ENCODE measurements around the gene AKR1C2.
"Not testable (repeated sequence)": the region's sequence is repeated elsewhere in the genome, so short reads cannot be mapped to it uniquely, and the experiment has no call there.

AKR1C2 gene

DNA sequence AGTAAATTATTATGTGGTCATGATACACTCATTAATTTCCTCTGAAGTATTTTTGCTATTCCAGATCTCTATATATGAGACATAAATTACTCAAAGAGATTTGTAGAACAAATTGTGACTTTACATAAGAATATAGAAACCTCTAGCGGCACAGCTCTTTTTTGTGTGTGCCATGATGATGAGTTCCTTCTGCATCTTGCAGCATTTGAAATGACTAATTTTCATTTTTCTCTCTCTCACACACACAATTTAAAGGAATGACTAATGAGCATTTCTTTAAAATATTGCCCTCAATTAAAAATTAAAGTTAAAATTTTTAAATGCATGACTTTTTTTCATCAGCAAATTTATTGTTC, 351 bp upstream of the AKR1C2 start:
- H3K9ac ChIP-seq (ENCODE audit: low read depth, low read length); H3K27ac ChIP-seq (ENCODE audit: low read length); H3K36me3 ChIP-seq (ENCODE audit: insufficient read depth, low read depth, low read length); H3K4me1 ChIP-seq (ENCODE audit: insufficient read depth, low read length); H3K4me3 ChIP-seq (ENCODE audit: low read length); H3K9me3 ChIP-seq (ENCODE audit: insufficient read depth, low read depth, low read length); H3K27me3 ChIP-seq (ENCODE audit: insufficient read depth, low read length): not testable (repeated sequence)

DNA sequence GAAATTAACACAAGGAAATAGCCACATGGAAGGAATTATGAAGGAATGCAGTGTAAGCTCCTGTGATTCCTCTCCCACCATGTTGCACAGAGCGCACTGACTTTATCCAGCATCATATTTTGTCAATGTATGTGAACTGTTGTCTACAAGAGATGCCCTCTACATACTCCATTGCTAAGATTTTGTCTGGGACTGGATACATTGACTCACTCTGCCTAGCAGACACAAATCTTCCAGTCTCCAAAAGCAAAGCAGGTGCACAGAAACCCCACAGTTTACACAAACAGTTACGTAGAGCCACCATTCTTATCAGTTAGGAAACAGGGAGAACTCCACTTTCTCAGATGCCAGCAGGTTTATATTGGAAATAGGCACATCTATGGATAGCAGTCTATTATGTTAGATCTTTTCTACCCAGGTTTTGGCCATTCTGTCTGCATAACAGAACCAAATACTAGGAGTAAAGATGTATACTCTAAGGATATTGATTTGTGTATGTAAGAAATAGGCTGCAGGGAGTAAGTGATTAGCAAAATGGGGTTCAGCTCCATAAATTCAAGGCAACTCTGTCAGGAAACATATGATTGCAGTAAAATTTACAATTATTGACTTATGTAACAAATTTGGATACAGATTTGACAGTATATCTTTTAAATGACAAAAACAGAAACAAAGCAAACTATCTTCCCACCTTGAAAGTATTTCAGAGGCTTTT, 1.5 kb downstream of the AKR1C2 start:
- no peak overlapping the region for H3K9ac ChIP-seq (ENCODE audit: low read depth, low read length)
- no peaks in the 10 kb centered on the region for H3K4me1 ChIP-seq (ENCODE audit: insufficient read depth, low read length)
- no peaks in the 10 kb centered on the region for H3K36me3 ChIP-seq (ENCODE audit: insufficient read depth, low read depth, low read length)
- no peaks in the 10 kb centered on the region for H3K27me3 ChIP-seq (ENCODE audit: insufficient read depth, low read length)
- H3K4me3 ChIP-seq (ENCODE audit: low read length): no peak overlapping the region
- no peak overlapping the region for H3K27ac ChIP-seq (ENCODE audit: low read length)
- no peaks in the 10 kb centered on the region for H3K9me3 ChIP-seq (ENCODE audit: insufficient read depth, low read depth, low read length)

DNA sequence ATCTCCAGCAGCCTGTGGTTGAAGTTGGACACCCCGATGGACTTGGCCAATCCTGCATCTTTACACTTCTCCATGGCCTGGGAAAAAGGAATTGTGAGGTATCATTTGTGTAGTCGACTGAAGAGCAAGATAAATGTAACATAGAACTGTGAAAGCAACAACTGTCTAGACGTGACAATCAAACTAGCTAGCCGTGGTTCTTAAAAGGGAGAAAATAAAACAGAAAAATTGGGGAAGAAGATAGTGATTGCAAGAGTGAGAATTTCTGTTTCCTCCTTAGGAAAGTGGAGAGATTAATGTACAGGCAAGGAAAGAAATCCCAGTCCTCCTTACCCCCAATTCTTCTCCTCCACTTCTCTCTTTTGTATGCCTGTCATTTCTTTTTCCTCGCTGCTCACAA, 5.0 kb downstream of the AKR1C2 start:
- Histone ChIP-seq H3K36me3 (ENCODE audit: insufficient read depth, low read depth, low read length) (no peaks in the 10 kb centered on the region), H3K9ac (ENCODE audit: low read depth, low read length) (no peak overlapping the region), H3K27me3 (ENCODE audit: insufficient read depth, low read length) (no peaks in the 10 kb centered on the region), H3K4me3 (ENCODE audit: low read length) (no peak overlapping the region), H3K4me1 (ENCODE audit: insufficient read depth, low read length) (no peaks in the 10 kb centered on the region), H3K9me3 (ENCODE audit: insufficient read depth, low read depth, low read length) (no peaks in the 10 kb centered on the region), H3K27ac (ENCODE audit: low read length) (no peak overlapping the region)

DNA sequence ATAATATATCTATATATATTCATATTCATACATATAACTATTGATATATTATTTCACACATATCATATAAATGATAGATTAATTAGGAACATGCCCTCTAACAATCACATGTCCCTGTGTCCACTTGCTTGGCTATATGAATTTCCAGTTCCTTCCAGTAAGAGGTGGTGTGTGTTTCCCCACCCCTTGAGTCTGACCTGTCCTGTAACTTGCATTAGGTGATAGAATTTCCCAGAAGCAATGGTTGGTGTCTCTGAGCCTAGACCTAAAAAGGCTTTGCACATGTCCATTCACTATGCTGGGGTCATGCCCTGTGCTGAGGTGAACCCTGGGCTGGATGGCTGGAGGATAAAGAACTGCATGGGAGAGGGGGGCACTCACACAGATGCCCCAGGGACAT, 9.4 kb downstream of the AKR1C2 start:
- not testable (repeated sequence) for H3K27ac ChIP-seq (ENCODE audit: low read length); H3K4me3 ChIP-seq (ENCODE audit: low read length)

DNA sequence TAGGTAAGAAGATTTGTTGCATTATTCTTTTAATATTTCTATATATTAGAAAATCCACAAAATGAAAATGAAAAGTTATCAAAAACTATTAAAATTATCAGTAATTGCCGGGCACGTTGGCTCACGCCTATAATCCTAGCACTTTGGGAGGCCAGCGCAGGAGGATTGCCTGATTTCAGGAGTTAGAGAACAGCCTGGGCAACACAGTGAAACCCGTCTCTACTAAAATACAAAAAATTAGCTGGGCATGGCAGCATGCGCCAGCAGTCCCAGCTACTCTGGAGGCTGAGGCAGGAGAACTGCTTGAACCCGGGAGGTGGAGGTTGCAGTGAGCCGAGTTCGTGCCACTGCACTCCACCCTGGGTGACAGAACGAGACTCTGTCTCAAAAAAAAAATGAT, 11.1 kb downstream of the AKR1C2 start:
- not testable (repeated sequence) for H3K36me3 ChIP-seq (ENCODE audit: insufficient read depth, low read depth, low read length); H3K27me3 ChIP-seq (ENCODE audit: insufficient read depth, low read length); H3K27ac ChIP-seq (ENCODE audit: low read length); H3K9me3 ChIP-seq (ENCODE audit: insufficient read depth, low read depth, low read length); H3K4me1 ChIP-seq (ENCODE audit: insufficient read depth, low read length); H3K4me3 ChIP-seq (ENCODE audit: low read length); H3K9ac ChIP-seq (ENCODE audit: low read depth, low read length)

More for the DNA sequence above, 9.4 kb downstream of the AKR1C2 start:
- H3K9ac ChIP-seq (ENCODE audit: low read depth, low read length); H3K36me3 ChIP-seq (ENCODE audit: insufficient read depth, low read depth, low read length); H3K4me1 ChIP-seq (ENCODE audit: insufficient read depth, low read length); H3K9me3 ChIP-seq (ENCODE audit: insufficient read depth, low read depth, low read length); H3K27me3 ChIP-seq (ENCODE audit: insufficient read depth, low read length): not testable (repeated sequence)

DNA sequence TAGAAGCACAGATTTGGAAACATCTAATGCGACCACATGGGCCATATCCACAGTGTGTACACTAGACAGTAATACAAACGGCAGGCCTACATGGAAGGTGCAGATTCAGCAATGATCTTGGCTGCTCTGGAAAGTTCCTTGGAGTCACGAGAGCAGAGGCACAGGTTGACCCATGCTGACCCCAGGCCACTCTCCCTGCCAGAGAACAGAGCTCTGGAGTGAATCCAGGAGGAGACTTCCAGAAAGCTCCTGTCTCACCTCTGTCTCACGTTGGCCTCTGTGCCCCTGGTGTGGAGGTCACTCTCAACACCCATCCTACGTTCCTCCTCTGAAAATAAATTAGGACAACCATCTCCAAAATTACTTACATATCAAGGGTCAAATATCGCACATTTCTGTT, 12.2 kb downstream of the AKR1C2 start:
- H3K36me3 ChIP-seq (ENCODE audit: insufficient read depth, low read depth, low read length); H3K27ac ChIP-seq (ENCODE audit: low read length); H3K4me3 ChIP-seq (ENCODE audit: low read length); H3K27me3 ChIP-seq (ENCODE audit: insufficient read depth, low read length); H3K9ac ChIP-seq (ENCODE audit: low read depth, low read length); H3K4me1 ChIP-seq (ENCODE audit: insufficient read depth, low read length); H3K9me3 ChIP-seq (ENCODE audit: insufficient read depth, low read depth, low read length): not testable (repeated sequence)

DNA sequence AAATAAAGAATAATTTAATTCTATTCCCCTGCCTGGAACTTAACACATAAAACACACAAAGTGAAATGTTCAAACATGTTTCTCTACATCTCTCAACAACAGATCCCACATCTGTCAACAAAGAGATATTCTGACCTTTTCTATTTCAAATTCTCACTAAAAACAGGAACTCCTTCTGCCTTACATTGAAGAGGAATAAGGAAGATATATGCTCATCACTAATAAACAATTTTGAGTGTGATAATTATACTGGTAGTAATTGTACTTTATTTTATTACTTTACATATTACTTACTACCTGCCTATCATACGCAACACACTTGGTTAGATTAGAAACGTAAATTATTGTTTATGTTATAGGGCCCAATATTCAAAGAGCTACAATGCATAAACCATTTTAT, 13.4 kb downstream of the AKR1C2 start:
- H3K9ac ChIP-seq (ENCODE audit: low read depth, low read length): no peak overlapping the region
- no peak overlapping the region for H3K27ac ChIP-seq (ENCODE audit: low read length)
- no peaks in the 10 kb centered on the region for H3K4me1 ChIP-seq (ENCODE audit: insufficient read depth, low read length)
- no peaks in the 10 kb centered on the region for H3K36me3 ChIP-seq (ENCODE audit: insufficient read depth, low read depth, low read length)
- no peaks in the 10 kb centered on the region for H3K9me3 ChIP-seq (ENCODE audit: insufficient read depth, low read depth, low read length)
- H3K27me3 ChIP-seq (ENCODE audit: insufficient read depth, low read length): no peaks in the 10 kb centered on the region
- H3K4me3 ChIP-seq (ENCODE audit: low read length): no peak overlapping the region

DNA sequence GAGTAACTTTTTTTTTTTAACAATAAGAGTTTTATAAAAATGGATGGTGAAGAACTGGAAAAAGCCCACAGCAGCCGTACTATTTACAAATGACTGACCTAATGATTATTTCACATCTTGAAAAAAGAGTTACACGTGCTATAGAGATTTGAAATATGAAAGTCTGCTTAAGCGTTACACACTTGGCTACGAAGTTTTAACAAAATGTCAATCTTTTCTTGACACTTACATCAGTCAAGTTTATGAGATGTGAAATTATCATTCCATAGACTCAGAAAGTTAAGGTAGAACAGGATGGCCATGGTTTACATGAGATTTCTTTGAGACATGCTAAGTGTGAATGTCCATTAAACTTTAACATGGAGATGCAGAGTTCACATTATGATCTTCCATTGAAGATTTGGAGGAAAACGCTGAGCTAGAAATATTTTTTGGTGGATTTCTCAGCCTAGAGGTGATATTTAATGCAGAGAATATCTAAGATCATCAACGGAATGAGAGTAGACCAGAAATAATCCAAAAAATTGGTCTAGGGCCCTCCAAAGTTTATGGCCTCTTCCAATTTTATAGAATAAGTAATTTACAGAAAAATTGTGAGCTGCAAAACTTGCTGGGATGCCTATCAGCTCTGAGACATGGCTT, 15.5 kb downstream of the AKR1C2 start:
- not testable (repeated sequence) for H3K4me3 ChIP-seq (ENCODE audit: low read length); H3K27me3 ChIP-seq (ENCODE audit: insufficient read depth, low read length); H3K9me3 ChIP-seq (ENCODE audit: insufficient read depth, low read depth, low read length); H3K9ac ChIP-seq (ENCODE audit: low read depth, low read length); H3K36me3 ChIP-seq (ENCODE audit: insufficient read depth, low read depth, low read length); H3K4me1 ChIP-seq (ENCODE audit: insufficient read depth, low read length); H3K27ac ChIP-seq (ENCODE audit: low read length)

DNA sequence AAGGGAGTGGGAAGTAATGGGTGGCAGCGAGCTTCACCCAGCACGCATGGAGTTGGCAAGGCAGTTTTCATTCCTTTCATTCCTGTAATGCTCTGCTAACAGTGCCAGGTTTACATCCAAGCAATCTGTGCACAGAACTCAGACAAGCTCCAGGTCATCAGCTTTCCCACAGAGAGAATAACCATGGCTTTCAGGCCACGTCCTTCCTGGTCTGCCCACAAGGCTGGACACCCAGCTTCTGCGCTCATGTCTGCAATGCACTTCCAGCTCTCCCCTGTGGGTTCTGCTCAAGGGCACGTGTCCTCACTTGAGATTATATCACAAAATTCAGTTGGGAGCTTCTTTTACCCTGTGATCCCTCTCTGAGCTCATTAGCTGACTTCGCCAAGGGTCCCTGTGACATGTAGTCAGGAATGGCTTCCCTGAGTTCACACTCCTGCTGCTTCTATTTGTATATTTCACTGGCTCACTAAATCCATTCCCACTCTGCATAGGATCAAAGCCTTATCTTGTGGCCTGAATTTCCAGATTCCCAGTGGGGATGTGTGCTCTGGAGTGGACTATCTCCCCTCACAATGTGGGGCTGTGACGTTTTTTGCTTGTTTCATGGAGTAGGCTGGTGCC, 18.6 kb downstream of the AKR1C2 start:
- Histone ChIP-seq H3K4me1 (ENCODE audit: insufficient read depth, low read length) (peaks cover 4% of the 10 kb centered on the region; the same call in 1 of the 2 replicates), H3K9ac (ENCODE audit: low read depth, low read length) (no peak overlapping the region), H3K27ac (ENCODE audit: low read length) (no peak overlapping the region), H3K36me3 (ENCODE audit: insufficient read depth, low read depth, low read length) (no peaks in the 10 kb centered on the region), H3K9me3 (ENCODE audit: insufficient read depth, low read depth, low read length) (no peaks in the 10 kb centered on the region), H3K27me3 (ENCODE audit: insufficient read depth, low read length) (no peaks in the 10 kb centered on the region), H3K4me3 (ENCODE audit: low read length) (no peak overlapping the region)

DNA sequence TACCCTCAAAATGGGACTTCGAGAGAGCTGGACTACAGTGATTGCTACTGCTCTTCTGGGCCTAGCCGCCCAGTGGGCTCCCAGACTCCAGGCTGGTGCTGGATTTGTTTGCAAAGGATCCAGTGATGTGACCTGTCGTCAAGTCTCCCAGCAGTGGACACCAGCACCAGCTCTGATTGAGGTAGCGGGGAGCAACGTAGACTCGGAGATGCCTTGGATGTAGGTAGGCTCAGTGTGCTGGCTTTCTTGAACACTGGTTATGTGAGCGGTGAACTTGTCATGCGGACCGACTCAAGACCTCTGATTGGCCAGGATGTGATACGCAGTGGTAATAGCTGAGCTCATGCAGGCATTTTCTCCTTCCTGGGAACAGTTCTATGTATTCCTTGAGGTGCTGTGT, 19.4 kb downstream of the AKR1C2 start:
- Histone ChIP-seq H3K4me3 (ENCODE audit: low read length) (no peak overlapping the region), H3K27me3 (ENCODE audit: insufficient read depth, low read length) (no peaks in the 10 kb centered on the region), H3K27ac (ENCODE audit: low read length) (no peak overlapping the region), H3K36me3 (ENCODE audit: insufficient read depth, low read depth, low read length) (no peaks in the 10 kb centered on the region), H3K9me3 (ENCODE audit: insufficient read depth, low read depth, low read length) (no peaks in the 10 kb centered on the region), H3K4me1 (ENCODE audit: insufficient read depth, low read length) (peaks cover 4% of the 10 kb centered on the region; the same call in 1 of the 2 replicates), H3K9ac (ENCODE audit: low read depth, low read length) (no peak overlapping the region)

DNA sequence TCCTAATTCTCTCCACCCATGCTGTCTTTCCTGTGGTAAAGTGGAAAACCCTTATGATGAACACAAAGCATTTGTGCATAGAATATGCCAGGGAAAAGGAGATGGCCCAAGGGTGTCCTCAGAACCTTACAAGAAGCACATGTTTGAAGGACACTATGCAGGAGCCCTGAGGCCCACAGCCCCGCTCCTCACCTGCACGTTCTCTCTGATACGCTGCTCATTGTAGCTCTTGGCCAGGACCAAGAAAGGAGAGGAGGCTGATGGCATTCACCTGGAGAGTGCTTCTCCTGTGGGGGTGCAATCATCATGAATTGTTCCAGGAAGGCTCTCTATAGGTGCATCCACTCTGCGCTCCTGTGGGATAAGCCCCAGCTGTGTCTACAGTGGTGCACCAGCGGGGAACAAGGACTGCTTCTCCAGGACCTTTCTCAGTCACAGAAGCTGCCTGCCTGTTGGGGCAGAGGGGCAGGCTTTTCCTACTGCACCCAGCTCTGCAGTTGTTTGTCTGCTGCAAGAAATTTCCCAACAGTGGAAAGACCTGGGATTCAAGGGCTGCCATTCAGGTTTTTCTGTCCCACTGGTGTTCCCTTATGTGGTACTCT, 19.9 kb downstream of the AKR1C2 start:
- no peaks in the 10 kb centered on the region for H3K27me3 ChIP-seq (ENCODE audit: insufficient read depth, low read length)
- H3K27ac ChIP-seq (ENCODE audit: low read length): no peak overlapping the region
- peaks cover 4% of the 10 kb centered on the region; the same call in 1 of the 2 replicates for H3K4me1 ChIP-seq (ENCODE audit: insufficient read depth, low read length)
- no peaks in the 10 kb centered on the region for H3K36me3 ChIP-seq (ENCODE audit: insufficient read depth, low read depth, low read length)
- no peaks in the 10 kb centered on the region for H3K9me3 ChIP-seq (ENCODE audit: insufficient read depth, low read depth, low read length)
- H3K4me3 ChIP-seq (ENCODE audit: low read length): no peak overlapping the region
- no peak overlapping the region for H3K9ac ChIP-seq (ENCODE audit: low read depth, low read length)

DNA sequence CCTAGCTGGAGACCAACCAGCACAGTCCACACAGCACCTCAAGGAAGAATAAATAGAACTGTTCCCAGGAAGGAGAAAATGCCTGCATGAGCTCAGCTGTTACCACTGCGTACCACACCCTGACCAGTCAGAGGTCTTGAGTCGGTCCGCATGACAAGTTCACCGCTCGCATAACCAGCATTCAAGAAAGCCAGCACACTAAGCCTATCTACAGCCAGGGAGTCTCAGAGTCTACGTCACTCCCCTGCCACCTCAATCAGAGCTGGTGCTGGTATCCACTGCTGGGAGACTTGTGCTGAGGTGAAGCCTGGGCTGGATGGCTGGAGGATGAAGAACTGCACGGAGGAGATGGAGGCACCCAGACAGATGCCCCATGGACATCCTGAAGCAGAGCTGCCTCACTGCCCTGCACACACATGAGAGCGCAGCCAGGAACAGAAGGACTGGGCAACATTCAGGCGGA, 20.9 kb downstream of the AKR1C2 start:
- H3K36me3 ChIP-seq (ENCODE audit: insufficient read depth, low read depth, low read length): no peaks in the 10 kb centered on the region
- no peak overlapping the region for H3K4me3 ChIP-seq (ENCODE audit: low read length)
- H3K9me3 ChIP-seq (ENCODE audit: insufficient read depth, low read depth, low read length): no peaks in the 10 kb centered on the region
- no peak overlapping the region for H3K27ac ChIP-seq (ENCODE audit: low read length)
- H3K27me3 ChIP-seq (ENCODE audit: insufficient read depth, low read length): no peaks in the 10 kb centered on the region
- no peak overlapping the region for H3K9ac ChIP-seq (ENCODE audit: low read depth, low read length)
- peaks cover 4% of the 10 kb centered on the region; the same call in 1 of the 2 replicates for H3K4me1 ChIP-seq (ENCODE audit: insufficient read depth, low read length)

Measured in iPS-20b (cell line).